ENCODE results near the gene GFY. TPM values are rescaled to one million over a fixed set of nuclear protein-coding genes. Genes with fewer than 3 reads are reported as not detected.

Gene GFY
- total and polyA plus RNA-seq, 10 of the 15 experiments (the other 5 are each of a cell fraction or from before 2014, with no cell fraction given), result 0.05 TPM; not detected in 9

GRCh38 chr19:49473868-49474541, 48.8 kb downstream of the GFY start, which contains the start of gene FLT3LG (continued):
- TF ChIP-seq ZNF274 (IDR thresholded peaks at IDR 0.05; ENCODE audit: insufficient read depth, insufficient read length) (no peak), FOXM1 (IDR thresholded peaks at IDR 0.05; ENCODE audit: low read depth, low read length) (0 out of 2 replicates have a peak, but pooled peaks have one; percentile 48), MTA2 (IDR thresholded peaks at IDR 0.05; ENCODE audit: low read depth) (peak; percentile 18; the same call in 1 of the 2 replicates)

DNA sequence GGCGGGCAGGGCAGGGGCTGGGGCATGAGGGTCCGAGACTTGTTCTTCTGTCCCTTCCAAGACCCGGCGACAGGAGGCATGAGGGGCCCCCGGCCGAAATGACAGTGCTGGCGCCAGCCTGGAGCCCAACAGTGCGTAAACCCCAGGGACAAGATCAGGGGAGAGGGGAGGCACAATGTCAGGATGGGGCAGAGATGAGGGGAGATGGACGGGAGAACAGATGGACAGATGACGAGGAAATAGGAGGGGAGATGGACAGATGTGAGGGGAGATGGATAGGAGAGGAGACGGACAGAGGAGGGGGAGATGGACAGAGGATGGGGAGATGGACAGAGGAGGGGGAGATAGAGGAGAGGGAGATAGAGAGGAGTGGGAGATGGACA, 49.3 kb downstream of the GFY start:
- no TSS peak for BruUV-seq (replicated peaks)
- in situ Hi-C loops (cut with MboI), result no loop called here
- WGBS (ENCODE audit: insufficient coverage, insufficient replicate concordance, low lambda C conversion rate, missing lambda C conversion rate), result 0% methylated on average over 9 of the region's 11 CpGs

More for the DNA sequence above, 49.3 kb downstream of the GFY start:
- Histone ChIP-seq H3K9me3 (replicated peaks; ENCODE audit: control insufficient read depth, insufficient read depth, low read length) (no peaks in the 10 kb centered on the region), H3K4me2 (ENCODE audit: control insufficient read depth, insufficient read depth) (peak overlapping the region; percentile 92), H3K9ac (ENCODE audit: control insufficient read depth, insufficient read depth, low read length) (peak overlapping the region; percentile 61; the same call in 1 of the 2 replicates), H3K27ac (ENCODE audit: control insufficient read depth, insufficient read depth) (peak overlapping the region; percentile 47; the same call in 1 of the 2 replicates), H3K4me3 (peak overlapping the region; percentile 82), H2AFZ (ENCODE audit: control insufficient read depth, low read depth, low read length) (peak overlapping the region; percentile 92), H3K27me3 (replicated peaks in 1 of 2; ENCODE audit: control insufficient read depth in 2 of 2, insufficient read depth in 2 of 2, low read length in 1 of 2) (no peaks in the 10 kb centered on the region), H3K79me2 (ENCODE audit: control insufficient read depth, insufficient read depth, low read length) (no peaks in the 10 kb centered on the region), H3K4me1 (ENCODE audit: control insufficient read depth, insufficient read depth, low read length) (peaks cover 30% of the 10 kb centered on the region), H4K20me1 (ENCODE audit: control insufficient read depth, insufficient read depth) (no peaks in the 10 kb centered on the region), H3K36me3 (ENCODE audit: control insufficient read depth in 2 of 2, insufficient read depth in 2 of 2, low read length in 1 of 2) (no peaks in the 10 kb centered on the region)
- ChIA-PET CTCF (interaction anchor here (1.0 to 5.9 kb wide), 7 partner anchors 9 to 105 kb away, joined by 3 to 68 read pairs (median 6); partner anchors contain the start of genes ALDH16A1, NOSIP and PIH1D1), POLR2A (no interaction called here), RAD21 (ENCODE audit: unreplicated experiment) (no interaction called here), SMC1A (ENCODE audit: uncharacterized antibody, unreplicated experiment) (interaction anchor here (1.0 to 1.4 kb wide), 4 partner anchors 25 to 204 kb away, joined by 3 to 6 read pairs (median 4); no protein-coding TSS in a partner anchor)
- FAIRE-seq (no peak), DNase-seq (ENCODE audit: low read depth, low spot score) (no peak), ATAC-seq (peak; percentile 1; the same call in 2 of the 3 replicates)
- intact Hi-C loops (cut with micrococcal nuclease; ENCODE audit: unreplicated experiment), result loop anchor here (1.0 to 5.0 kb wide), 2 partner anchors 31 to 142 kb away; no protein-coding TSS in a partner anchor
- TF ChIP-seq SMARCA5 (IDR thresholded peaks at IDR 0.05), result no peak
- no peak for TF ChIP-seq EED (IDR thresholded peaks at IDR 0.05; ENCODE audit: low read depth)
- TF ChIP-seq TCF12 (IDR thresholded peaks at IDR 0.05; ENCODE audit: low read depth, low read length), result no peak
- no peak for TF ChIP-seq POU2F2 (IDR thresholded peaks at IDR 0.05; ENCODE audit: borderline replicate concordance, low read depth, low read length)
- TF ChIP-seq YBX1 (IDR thresholded peaks at IDR 0.05), result peak; percentile 61; the same call in 1 of the 2 replicates

Measured in GM12878 (cell line).